GM19238 (cell line): ENCODE data around the gene TMEM117.

ENCODE experiments used
- DNase-seq: peaks from one replicate; pipeline ENCODE4 v3.0.0; 2011; ENCODE audit warnings: low spot score; ENCODE audit not compliant: insufficient read length

TMEM117 gene

DNA sequence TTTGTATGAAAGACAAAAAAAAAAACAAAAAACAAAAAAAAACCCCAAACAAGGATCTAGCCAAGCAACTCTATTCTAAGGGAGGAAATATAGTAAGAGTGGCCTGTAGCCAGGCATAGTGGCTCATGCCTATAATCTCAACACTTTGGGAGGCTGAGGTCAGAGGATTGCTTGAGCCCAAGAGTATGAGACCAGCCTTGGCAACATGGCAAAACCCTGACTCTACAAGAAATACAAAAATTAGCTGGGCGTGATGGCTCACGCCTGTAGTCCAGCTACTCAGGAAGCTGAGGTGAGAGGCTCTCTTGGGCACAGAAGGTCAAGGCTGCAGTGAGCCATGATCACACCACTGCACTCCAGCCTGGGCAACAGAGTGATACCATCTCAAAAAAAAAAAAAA is 47.9 kb downstream of the TMEM117 start:
- no peak for DNase-seq

DNA sequence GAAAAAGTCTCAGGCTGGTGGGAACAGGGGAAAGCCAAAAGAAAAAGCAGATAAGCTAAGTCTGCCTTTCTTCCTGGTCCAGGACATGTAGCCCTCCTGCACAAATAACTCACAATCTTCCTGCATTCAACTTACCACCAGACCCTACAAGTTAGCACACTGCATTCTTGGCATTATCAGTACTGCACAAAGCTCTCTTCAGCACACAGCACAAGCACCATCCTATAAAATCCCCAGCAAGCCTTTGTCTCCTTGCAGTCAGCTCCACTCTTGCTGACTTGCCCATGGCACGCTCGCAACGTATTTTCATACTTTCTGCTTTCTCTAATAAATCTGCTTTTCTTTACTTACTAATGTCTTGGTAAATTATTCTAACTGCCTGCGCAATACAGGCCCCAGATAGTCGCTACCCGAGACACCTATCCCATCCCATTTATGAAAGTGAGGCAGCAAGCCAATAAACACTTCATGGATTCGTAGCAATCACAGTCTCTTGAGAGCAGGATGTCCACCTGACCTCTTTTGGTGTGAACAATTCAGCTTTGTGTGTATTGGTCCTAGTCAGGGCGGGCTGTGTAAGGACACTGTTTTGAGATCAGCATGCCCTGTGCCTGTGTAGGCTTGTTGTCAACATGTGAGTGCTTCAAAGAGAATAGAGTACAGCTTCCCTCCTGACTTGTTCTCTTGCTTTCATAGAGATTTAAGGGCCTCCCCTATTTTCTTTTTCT is 49.0 kb downstream of the TMEM117 start:
- no peak for DNase-seq

DNA sequence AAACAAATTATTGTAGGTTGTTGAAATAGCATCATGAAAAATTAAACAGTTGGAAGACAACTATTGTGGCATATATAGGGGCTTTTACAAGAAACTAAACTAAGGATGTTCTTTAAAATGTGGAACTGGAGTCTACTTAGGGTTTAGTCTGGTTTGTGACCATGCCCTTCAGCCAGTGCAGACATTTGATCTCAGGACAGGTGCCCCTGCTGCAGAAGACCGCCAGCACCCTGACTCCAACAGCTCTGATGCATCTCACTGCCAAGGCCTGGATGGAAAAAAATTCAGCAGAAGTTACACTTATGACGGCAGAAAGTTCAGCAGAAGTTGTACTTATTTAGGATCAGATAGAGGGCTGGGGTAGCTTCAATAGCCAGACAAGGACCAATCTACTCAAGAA is 51.5 kb downstream of the TMEM117 start:
- DNase-seq: no peak

DNA sequence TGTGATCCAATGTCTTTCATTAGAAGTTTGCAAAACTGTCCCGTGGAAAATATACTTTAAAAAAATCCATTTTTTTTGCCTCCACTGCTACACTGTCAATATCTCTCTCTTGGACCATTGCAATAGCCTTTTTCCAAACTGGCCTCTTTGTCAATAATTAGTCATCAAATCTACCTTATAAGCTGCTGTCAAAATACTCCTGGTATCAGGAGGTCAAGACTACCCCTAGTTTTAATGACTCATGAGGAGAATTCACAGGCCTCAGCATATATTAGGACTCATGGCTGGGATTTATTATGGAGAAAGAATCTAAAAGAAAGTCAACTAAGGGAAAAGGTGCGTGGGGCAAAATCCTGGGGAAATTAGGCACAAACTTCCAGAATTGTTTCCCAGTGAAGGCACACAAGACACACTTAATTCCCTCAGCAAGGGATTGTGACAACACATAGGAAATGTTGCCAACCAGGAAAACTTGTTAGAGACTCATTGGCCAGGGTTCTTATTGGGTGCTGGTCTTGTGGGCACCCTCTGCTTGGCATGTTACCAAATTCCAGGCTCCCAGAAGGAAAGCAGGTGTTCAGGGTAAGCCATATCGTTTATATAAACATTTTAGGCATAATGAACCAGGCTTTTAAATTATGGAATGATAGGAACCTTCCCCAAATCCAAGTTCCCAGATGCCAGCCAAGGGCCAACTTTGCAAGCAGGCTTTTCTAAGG is 56.1 kb downstream of the TMEM117 start:
- DNase-seq: no peak

DNA sequence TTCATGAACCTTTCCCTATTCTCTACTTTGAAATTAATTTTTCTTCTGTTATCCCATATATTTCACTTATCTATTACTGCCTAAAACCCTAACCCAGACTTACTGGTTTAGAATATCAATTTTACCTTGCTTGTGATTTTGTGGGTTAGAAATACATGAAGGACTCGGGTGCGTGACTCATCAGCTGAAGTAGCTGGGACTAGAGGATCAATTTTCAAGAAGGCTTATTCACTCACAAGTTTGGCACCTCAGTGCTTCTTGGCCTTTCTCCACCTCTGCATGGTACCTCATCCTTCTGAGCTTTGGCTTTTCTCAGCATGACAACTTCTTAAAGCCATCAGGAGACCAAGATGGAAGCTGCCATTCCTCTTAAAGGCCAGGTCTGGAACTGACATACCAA is 57.8 kb downstream of the TMEM117 start:
- no peak for DNase-seq

DNA sequence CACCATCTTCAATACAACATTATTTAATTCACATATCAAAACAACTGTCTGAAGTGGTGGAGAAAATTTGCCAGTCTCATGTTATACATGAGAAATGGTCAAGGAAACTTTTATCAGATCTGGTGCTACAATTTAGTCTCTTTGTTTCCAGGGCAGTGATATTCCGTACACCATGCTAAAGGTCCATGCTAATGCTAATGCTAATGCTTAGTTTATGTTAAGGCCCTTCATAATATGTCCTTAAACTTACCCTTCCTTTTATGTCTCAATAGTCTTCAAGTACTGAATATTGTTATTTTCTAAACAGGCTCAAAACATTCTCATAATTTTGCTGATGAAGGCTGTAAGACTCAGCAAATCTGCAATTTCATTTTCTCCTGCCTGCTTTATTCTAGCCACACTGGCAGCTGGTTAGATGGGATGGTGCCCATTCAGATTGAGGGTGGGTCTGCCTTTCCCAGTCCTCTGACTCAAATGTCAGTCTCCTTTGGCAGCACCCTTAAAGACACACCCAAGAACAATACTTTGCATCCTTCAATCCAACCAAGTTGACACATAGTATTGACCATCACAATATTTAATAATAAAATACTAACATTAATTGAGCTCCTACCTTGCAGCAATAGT is 59.8 kb downstream of the TMEM117 start:
- DNase-seq: no peak

DNA sequence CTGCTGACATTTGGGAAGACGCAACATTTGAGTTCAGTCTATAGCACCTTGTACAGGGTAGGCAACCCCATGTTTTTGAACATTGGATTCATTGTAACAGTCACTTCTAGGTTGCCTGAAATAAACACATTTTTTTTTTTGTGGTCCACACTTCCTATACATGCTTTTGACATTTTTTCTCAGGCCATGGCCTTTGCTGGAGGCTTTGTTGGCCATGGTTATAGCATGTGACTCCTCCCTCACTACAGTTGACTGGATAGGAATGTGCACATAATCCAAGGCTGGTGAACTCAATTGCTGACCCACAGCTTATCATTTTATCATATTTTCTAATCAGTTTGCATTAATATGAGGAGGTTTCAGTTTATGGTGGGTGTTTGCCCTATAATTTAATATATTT is 60.6 kb downstream of the TMEM117 start:
- DNase-seq: no peak

DNA sequence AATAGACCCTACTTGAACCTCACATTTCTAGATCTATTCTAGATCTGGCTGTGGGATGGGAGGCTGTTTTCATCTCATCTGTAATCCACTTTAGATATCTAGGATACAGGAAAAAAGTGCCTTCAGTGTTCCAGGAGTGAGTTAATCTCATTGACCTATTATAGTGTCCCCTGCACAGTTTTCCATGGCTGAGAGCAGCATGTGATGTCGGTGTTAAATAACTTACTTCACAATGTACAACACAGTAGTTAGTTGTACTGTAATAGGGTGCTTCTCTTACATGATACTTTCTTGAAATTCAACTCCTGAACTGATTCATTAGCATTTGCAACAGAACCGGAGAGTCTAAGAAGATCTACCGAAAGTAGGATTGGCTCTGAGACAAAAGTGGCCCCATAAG is 62.6 kb downstream of the TMEM117 start:
- no peak for DNase-seq

DNA sequence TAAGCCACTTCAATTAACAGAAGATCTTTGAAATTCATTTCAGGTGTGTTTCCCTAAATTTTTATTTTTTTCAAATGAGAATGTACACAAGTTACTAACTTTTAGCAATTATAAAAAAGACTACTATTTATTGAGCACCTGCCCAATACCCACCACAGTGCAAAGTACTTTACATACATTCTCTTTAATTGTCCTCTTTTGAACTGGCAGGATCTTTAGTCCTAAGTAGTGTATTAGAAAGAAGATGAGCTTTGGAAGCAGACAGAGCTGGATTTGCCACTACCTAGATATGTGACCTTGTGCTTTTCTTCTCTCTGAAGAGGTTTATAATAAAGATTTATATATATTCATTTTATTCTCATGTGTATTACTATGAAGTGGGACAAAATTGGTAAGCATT is 63.7 kb downstream of the TMEM117 start:
- no peak for DNase-seq

DNA sequence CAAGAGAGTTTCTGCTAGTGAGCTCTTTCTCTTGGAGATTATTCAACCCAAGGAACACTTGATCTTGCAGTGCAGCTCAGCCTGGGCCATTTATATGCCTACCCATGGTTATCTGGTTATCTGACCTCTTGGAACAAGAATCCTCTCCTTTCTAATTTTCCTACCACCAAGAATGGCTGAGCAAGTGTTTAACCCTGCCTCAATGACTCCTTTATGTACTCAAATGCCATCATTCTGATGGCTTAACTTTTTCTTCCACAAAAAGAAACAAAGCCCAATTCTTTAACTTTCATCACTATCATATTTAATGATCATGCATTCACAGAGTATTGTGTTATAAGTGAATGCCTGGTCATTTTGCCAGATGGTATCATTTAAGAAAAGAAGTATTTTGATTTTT is 67.8 kb downstream of the TMEM117 start:
- no peak for DNase-seq

DNA sequence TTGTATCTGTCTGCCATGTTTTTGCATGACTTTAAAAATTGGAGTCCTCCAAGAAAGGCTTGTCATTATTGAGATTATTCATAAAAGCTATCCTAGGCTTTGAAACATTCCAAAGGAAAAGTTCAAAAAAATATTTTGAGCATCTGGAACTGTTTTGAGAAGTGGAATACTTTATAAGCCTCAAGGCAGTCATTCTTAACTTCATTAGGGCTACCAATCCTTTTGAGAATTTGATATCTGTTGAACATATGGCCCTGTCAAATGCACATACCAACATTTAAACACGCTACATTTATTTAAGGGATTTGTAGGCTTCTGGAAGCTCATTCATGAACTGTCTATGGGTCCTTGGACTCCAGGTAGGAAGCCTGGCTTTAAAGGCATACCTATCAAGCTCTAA is 77.0 kb downstream of the TMEM117 start:
- no peak for DNase-seq

DNA sequence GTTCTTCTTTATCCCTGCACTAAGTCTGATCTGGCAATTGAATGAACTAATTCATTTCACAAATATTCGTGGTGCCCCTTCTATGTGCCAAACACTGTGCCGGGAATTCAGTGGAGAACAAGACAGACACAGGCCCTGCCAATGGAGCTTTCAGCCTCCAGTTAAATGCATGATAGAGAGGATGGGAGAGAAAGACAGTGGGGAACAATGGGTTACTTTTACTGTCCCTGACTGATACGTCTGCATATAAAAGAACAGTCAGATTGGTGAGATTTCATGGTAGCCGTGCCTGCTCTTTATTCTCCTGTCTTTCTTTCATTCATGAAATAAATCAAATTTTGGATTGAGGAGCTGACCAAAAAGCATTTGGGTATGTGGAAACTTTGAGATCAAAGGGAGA is 78.5 kb downstream of the TMEM117 start:
- DNase-seq: no peak

DNA sequence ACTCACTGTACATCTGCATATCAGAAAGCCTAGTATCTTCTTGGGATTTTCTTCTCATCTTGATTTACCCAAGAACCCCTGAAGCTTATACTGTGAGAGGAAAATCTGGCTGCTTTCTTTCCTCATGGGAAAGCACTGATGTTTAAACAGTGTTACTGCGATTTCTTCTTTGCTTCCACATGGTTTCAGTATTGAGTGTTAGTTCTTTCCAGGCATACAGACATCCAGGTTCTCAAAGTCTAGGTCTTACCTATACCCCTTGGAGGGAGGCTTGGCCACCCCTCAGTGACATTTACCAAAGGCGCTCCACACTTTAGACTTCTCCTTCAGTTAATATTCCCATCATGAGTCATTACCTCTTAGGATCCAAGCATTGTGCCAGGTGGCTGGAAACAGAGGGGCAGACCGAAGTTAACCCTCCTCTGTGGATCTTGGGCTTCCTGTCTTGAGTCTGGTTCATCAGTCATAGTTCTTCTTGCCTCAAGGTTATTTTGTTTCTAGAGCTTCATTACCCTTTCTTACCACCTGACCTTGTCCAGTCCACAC is 79.1 kb downstream of the TMEM117 start:
- DNase-seq: no peak

DNA sequence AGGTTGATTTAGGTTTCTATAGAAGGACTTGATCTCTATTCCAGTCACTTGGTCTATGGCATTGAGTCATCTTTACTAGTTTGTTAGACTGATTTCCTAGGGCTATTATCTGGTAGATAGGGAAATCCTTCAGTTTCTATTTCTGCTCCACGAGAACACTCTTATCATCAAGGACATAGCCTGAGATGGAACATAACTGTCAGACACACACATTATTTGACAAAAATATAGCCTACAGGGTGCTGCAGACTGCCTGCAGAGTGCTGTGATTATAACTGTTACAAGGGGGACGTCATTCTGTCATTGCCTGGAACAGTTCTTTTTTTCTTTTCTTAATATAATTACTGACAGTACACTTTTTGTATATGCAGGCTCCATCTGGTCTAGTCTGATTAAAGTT is 82.0 kb downstream of the TMEM117 start:
- DNase-seq: no peak

DNA sequence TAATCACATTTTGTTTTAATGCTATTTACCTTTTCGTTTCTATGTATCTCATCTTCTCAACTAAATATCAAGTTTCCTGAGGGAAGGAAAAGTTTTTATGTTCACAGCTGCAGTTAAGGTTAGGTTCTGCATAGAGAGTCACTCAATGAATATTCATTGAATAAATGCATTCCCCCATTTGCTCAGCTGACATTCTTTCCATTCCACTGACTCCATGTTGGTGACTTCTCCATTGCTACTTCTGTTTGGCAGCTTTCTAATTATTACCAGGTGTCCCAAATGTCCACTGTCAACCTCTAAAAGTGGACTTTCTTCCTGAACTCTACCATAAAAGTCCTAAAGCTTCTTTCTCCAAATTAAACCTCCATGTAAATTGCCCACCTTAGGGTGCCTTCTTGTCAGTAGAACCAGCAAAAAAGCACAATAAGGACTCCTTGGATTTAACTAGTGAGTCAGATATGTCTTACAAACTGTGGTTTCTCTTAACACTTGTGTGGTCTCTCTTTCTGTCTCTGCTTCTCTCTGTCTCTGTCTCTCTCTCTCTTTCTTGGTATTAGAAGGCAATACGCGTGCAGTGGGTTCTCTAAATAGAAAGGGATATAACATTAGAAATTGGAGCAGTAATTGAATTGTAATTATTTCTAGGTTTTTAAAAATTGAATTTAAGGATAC is 85.9 kb downstream of the TMEM117 start:
- no peak for DNase-seq

DNA sequence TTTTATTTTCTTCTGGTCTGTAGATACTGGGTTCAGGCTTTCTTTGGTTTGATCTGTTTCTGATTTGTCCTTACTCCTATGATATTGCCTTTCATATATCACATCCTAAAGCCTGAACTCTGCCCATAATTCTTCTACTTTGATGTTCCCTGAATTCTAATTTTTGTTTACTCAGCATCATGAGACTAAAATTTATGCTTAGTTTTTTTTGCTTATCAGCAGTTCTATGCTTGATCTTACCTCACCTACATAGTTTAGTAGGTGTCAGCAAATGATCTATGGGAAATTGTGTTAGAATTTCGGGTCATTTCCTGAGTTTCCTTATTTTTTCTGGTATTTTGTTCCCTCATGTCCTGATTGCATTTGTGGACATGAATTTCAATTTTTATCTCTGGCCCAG is 94.2 kb downstream of the TMEM117 start:
- no peak for DNase-seq

DNA sequence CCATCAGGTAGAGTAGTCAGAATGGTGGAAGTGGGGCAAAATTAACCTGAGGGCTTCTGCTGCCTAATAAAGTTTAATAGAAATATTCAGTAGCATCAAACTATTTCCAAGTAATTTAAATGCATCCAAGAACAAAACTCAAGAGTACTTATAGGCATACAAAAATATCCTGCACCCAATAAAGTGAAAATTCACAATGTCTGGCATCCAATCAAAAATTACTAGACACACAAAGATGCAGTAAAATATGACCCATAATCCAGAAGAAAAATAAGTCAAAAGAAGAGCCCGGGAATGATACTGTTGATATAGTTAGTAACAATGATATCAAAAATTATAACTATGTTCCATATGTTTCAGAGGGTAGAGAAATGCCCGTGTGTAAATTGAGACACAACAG is 95.3 kb downstream of the TMEM117 start:
- no peak for DNase-seq

DNA sequence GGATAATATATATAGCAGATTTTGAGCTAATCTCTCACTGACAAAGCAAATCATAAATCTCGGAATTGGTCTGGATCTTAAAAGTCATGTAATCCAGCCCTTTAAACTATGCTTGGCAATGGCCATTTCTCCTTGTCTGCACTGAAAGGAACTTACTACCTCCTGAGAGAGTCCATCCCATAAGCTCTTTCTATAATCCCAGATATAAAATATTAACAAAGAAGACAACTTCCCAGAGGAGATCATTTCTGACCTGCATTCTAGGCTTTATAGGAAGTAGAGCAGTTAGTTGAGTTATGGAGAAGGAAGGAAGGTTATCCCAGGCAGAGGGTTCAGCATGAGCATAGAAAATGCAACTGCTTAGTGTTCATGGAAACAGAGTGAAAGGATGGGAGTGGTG is 99.7 kb downstream of the TMEM117 start:
- no peak for DNase-seq

DNA sequence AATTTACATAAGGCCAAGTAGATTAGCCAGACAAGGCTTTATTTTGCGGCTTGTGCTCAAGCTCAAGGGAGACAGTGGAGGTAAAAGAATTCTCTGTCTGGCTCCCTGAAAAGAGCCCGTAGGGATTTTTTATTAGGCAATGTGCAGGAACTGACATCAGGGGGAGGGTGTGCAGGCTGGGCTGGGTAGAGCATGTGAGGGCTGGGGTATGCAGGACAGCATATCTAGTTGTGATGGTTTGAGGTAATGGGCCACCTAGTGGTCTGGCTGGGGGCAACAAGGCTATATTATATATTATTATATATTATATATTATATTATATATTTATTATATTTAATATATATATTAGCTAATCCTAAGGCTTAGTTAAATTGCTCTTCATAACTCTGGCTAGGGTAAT is 102.1 kb downstream of the TMEM117 start:
- DNase-seq: no peak

DNA sequence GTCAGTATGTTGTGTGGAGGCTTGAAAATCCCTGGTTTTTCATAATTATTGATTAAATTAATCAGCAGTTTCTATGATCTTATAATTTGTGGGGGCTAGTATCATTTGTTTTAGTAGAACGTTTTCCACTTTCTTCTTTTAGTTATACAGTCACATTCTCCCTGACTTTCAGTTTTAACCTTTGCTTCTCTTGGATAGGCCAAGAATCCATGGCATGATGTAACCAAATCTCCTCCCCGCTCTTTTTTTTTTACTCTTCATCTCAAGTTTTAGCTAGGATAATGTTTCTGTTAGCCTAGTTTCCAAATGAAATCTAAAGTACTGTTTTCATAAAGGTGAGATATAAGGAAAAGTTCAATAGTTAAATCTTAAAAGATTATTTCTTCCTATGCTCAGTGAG is 106.5 kb downstream of the TMEM117 start:
- DNase-seq: no peak

DNA sequence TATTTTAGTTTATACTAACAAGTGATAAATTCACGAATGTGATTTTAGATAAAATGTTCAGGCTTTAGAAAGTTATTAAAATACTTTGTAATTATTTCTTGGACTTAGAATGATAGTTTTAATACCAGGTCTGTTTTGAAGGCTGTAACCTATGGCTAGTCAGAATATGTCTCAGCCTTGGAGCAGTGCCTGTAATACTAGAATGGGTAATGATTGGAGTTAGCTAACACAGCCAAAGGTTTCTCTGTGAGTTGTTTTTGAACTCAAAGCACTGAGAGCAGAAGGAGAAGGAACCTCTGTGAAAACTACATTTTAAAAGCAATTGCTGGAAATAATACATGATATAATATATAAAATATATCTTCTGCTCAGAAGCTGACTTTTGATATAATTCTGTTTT is 110.1 kb downstream of the TMEM117 start:
- DNase-seq: no peak

DNA sequence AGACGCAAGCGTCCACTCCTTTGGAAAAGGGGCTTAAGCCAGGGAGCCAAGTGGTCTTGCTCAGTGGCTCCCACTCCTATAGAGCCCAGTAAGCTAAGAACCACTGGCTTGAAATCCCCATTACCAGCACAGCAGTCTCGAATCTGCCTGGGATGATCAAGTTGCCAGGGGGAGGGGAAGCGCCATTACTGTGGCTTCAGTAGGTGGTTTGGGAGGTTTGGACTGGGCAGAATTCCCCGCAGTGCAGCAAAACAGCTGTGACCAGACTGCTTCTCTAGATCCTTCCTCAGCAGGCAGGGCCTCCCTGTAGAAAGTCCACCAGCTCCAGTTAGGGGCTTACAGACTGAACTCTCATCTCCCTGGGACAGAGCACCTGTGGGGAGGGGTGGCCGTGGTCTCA is 115.4 kb downstream of the TMEM117 start:
- DNase-seq: no peak
